ENCODE results near the gene SCG2. TPM values are rescaled to one million over a fixed set of nuclear protein-coding genes. Genes with fewer than 3 reads are reported as not detected.

SCG2 gene
- total and polyA plus RNA-seq, 4 donors, result 39.1 to 199 (median 171) TPM

DNA sequence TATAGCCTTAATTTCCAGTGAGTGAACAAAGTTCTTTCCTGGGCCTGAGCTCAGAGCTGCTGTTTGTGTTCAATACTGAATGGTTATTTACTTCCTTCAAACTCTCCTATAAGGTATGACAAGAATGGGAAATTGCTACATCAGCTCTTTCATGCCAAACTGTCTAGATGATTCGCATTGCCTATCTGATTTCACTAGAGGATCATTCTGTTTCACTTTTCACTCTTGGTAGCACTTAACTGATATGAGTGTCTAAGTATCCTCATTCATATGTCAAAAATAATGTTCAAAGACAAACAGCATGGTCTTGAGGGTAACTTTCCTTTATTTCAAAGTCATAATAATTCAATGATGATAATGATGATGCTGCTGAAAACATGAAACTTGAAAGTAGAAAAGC lies 32.9 kb upstream of the SCG2 start:
- no peaks in the 10 kb centered on the region for H3K4me1 ChIP-seq (ENCODE audit: control insufficient read depth, insufficient read depth, low read length)
- no peak overlapping the region for H3K4me3 ChIP-seq (ENCODE audit: low read depth, low read length)
- H3K36me3 ChIP-seq (ENCODE audit: control insufficient read depth, insufficient read depth, low read length), result no peaks in the 10 kb centered on the region
- no peak for DNase-seq (ENCODE audit: low read depth in 4 of 6, low spot score in 6 of 6)
- H3K9me3 ChIP-seq (ENCODE audit: control insufficient read depth, insufficient read depth, low read length), result no peaks in the 10 kb centered on the region
- H3K27me3 ChIP-seq (ENCODE audit: control insufficient read depth, insufficient read depth, low read length), result no peaks in the 10 kb centered on the region
- no CpG with 5 or more reads among the region's 1 CpG for WGBS (ENCODE audit: insufficient coverage)
- H3K27ac ChIP-seq (ENCODE audit: low read depth, low read length), result no peak overlapping the region

GRCh38 chr2:223634238-223634637 lies 32.1 kb upstream of the SCG2 start:
- Histone ChIP-seq H3K9me3 (ENCODE audit: control insufficient read depth, insufficient read depth, low read length) (no peaks in the 10 kb centered on the region), H3K4me3 (ENCODE audit: low read depth, low read length) (no peak overlapping the region), H3K36me3 (ENCODE audit: control insufficient read depth, insufficient read depth, low read length) (no peaks in the 10 kb centered on the region), H3K27ac (ENCODE audit: low read depth, low read length) (no peak overlapping the region), H3K4me1 (ENCODE audit: control insufficient read depth, insufficient read depth, low read length) (no peaks in the 10 kb centered on the region), H3K27me3 (ENCODE audit: control insufficient read depth, insufficient read depth, low read length) (no peaks in the 10 kb centered on the region)
- DNase-seq (ENCODE audit: low read depth in 4 of 6, low spot score in 6 of 6), result no peak
- WGBS (ENCODE audit: insufficient coverage), result no CpG with 5 or more reads among the region's 3 CpGs

DNA sequence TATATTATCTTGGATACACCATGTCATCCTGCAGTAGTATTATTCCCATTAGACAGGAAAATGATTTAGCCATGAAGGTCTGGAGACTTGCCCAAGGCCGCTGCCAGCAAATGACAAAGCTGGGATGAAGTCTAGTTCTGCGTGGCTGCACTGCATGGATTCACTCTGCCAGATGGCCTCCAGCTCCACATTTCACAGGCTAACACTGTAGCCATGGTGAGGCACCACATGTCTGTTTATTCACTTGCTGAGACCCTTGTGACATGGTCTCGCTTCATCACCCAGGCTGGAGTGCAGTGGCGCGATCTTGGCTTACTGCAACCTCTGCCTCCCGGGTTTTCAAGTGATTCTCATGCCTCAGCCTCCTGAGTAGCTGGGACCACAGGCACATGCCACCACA lies 31.5 kb upstream of the SCG2 start:
- Histone ChIP-seq H3K36me3 (ENCODE audit: control insufficient read depth, insufficient read depth, low read length) (no peaks in the 10 kb centered on the region), H3K9me3 (ENCODE audit: control insufficient read depth, insufficient read depth, low read length) (no peaks in the 10 kb centered on the region), H3K27ac (ENCODE audit: low read depth, low read length) (no peak overlapping the region), H3K4me1 (ENCODE audit: control insufficient read depth, insufficient read depth, low read length) (no peaks in the 10 kb centered on the region), H3K4me3 (ENCODE audit: low read depth, low read length) (no peak overlapping the region), H3K27me3 (ENCODE audit: control insufficient read depth, insufficient read depth, low read length) (no peaks in the 10 kb centered on the region)
- 60% methylated on average over 6 of the region's 6 CpGs for WGBS (ENCODE audit: insufficient coverage)
- peak in 2 of 6 donors; percentile 22 to 67 for DNase-seq (ENCODE audit: low read depth in 4 of 6, low spot score in 6 of 6)

- H3K36me3 ChIP-seq (ENCODE audit: control insufficient read depth, insufficient read depth, low read length), result no peaks in the 10 kb centered on the region
- no peaks in the 10 kb centered on the region for H3K27me3 ChIP-seq (ENCODE audit: control insufficient read depth, insufficient read depth, low read length)
- H3K9me3 ChIP-seq (ENCODE audit: control insufficient read depth, insufficient read depth, low read length), result no peaks in the 10 kb centered on the region
- H3K4me3 ChIP-seq (ENCODE audit: low read depth, low read length), result no peak overlapping the region
- no peak for DNase-seq (ENCODE audit: low read depth in 4 of 6, low spot score in 6 of 6)
- no peak overlapping the region for H3K27ac ChIP-seq (ENCODE audit: low read depth, low read length)
- no peaks in the 10 kb centered on the region for H3K4me1 ChIP-seq (ENCODE audit: control insufficient read depth, insufficient read depth, low read length)
- WGBS (ENCODE audit: insufficient coverage), result 85% methylated on average over 2 of the region's 2 CpGs
These were observed 30.7 kb upstream of the SCG2 start for GRCh38 chr2:223632826-223633225.

GRCh38 chr2:223626716-223627115 lies 24.6 kb upstream of the SCG2 start:
- no peak overlapping the region for H3K4me3 ChIP-seq (ENCODE audit: low read depth, low read length)
- H3K36me3 ChIP-seq (ENCODE audit: control insufficient read depth, insufficient read depth, low read length), result no peaks in the 10 kb centered on the region
- WGBS (ENCODE audit: insufficient coverage), result no CpG with 5 or more reads among the region's 2 CpGs
- no peaks in the 10 kb centered on the region for H3K4me1 ChIP-seq (ENCODE audit: control insufficient read depth, insufficient read depth, low read length)
- H3K27me3 ChIP-seq (ENCODE audit: control insufficient read depth, insufficient read depth, low read length), result no peaks in the 10 kb centered on the region
- no peak overlapping the region for H3K27ac ChIP-seq (ENCODE audit: low read depth, low read length)
- no peak for DNase-seq (ENCODE audit: low read depth in 4 of 6, low spot score in 6 of 6)
- no peaks in the 10 kb centered on the region for H3K9me3 ChIP-seq (ENCODE audit: control insufficient read depth, insufficient read depth, low read length)

- WGBS (ENCODE audit: insufficient coverage), result no CpG with 5 or more reads among the region's 1 CpG
- Histone ChIP-seq H3K9me3 (ENCODE audit: control insufficient read depth, insufficient read depth, low read length) (no peaks in the 10 kb centered on the region), H3K4me1 (ENCODE audit: control insufficient read depth, insufficient read depth, low read length) (no peaks in the 10 kb centered on the region), H3K36me3 (ENCODE audit: control insufficient read depth, insufficient read depth, low read length) (no peaks in the 10 kb centered on the region), H3K4me3 (ENCODE audit: low read depth, low read length) (no peak overlapping the region), H3K27ac (ENCODE audit: low read depth, low read length) (no peak overlapping the region), H3K27me3 (ENCODE audit: control insufficient read depth, insufficient read depth, low read length) (no peaks in the 10 kb centered on the region)
- DNase-seq (ENCODE audit: low read depth in 4 of 6, low spot score in 6 of 6), result no peak
These were observed 23.5 kb upstream of the SCG2 start for GRCh38 chr2:223625652-223626051.

DNA sequence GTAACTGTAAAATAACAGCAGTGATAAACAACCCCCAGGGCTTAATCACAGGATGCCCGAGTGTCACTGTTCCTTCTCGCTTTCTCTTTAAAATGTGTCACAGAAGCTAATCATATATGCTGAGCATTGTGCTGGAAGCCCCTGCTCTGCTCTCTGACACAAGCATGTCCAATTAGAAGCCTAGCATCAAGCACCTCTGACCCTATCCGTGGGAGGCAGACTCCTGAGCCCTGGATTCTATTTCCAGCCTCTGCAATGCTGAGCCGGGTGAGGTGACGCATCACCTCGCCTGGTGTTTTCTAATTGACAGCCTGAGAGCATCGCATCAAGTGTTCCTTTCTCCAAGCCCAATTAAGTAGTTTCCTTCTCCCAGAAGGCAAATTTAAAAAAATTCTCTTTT lies 19.7 kb upstream of the SCG2 start:
- H3K27me3 ChIP-seq (ENCODE audit: control insufficient read depth, insufficient read depth, low read length), result no peaks in the 10 kb centered on the region
- H3K4me3 ChIP-seq (ENCODE audit: low read depth, low read length), result no peak overlapping the region
- no peaks in the 10 kb centered on the region for H3K36me3 ChIP-seq (ENCODE audit: control insufficient read depth, insufficient read depth, low read length)
- WGBS (ENCODE audit: insufficient coverage), result 50% methylated on average over 7 of the region's 7 CpGs
- no peaks in the 10 kb centered on the region for H3K4me1 ChIP-seq (ENCODE audit: control insufficient read depth, insufficient read depth, low read length)
- peak in 1 of 6 donors; percentile 49 for DNase-seq (ENCODE audit: low read depth in 4 of 6, low spot score in 6 of 6)
- H3K9me3 ChIP-seq (ENCODE audit: control insufficient read depth, insufficient read depth, low read length), result no peaks in the 10 kb centered on the region
- H3K27ac ChIP-seq (ENCODE audit: low read depth, low read length), result no peak overlapping the region

DNA sequence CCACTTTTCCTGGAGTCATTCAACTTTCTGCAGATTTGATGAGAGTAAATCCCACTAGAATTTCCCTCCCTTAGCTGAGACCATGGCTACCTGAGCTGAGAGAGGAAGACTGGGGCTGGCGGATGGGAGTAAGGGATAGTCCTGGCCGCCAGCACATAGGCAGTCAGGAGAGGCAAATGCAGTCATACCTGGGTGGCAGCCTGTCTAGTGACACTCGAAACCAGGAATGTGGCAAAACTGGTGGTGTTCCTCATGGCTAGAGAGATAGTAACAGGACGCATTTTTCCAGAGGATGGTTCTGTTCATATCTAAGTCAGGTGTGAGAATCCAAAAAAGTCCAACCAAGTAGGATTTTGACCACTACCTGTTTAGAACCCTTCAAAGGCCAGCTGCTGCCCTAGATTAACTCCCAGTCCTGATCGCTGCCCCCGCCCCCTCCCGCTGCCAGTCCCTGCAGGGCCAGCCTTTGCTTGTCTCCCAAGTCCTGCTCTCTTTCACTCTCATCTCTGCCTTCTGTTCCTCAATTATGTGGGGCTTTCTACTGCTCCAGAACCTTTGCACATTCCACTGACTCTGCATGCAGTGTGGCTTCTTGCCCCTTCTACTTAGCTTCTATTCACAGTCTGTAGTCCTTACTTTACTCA lies 17.4 kb upstream of the SCG2 start:
- no peaks in the 10 kb centered on the region for H3K36me3 ChIP-seq (ENCODE audit: control insufficient read depth, insufficient read depth, low read length)
- H3K4me1 ChIP-seq (ENCODE audit: control insufficient read depth, insufficient read depth, low read length), result no peaks in the 10 kb centered on the region
- H3K4me3 ChIP-seq (ENCODE audit: low read depth, low read length), result no peak overlapping the region
- no peaks in the 10 kb centered on the region for H3K9me3 ChIP-seq (ENCODE audit: control insufficient read depth, insufficient read depth, low read length)
- no peak overlapping the region for H3K27ac ChIP-seq (ENCODE audit: low read depth, low read length)
- no peak for DNase-seq (ENCODE audit: low read depth in 4 of 6, low spot score in 6 of 6)
- H3K27me3 ChIP-seq (ENCODE audit: control insufficient read depth, insufficient read depth, low read length), result no peaks in the 10 kb centered on the region
- WGBS (ENCODE audit: insufficient coverage), result 94% methylated on average over 7 of the region's 7 CpGs

DNA sequence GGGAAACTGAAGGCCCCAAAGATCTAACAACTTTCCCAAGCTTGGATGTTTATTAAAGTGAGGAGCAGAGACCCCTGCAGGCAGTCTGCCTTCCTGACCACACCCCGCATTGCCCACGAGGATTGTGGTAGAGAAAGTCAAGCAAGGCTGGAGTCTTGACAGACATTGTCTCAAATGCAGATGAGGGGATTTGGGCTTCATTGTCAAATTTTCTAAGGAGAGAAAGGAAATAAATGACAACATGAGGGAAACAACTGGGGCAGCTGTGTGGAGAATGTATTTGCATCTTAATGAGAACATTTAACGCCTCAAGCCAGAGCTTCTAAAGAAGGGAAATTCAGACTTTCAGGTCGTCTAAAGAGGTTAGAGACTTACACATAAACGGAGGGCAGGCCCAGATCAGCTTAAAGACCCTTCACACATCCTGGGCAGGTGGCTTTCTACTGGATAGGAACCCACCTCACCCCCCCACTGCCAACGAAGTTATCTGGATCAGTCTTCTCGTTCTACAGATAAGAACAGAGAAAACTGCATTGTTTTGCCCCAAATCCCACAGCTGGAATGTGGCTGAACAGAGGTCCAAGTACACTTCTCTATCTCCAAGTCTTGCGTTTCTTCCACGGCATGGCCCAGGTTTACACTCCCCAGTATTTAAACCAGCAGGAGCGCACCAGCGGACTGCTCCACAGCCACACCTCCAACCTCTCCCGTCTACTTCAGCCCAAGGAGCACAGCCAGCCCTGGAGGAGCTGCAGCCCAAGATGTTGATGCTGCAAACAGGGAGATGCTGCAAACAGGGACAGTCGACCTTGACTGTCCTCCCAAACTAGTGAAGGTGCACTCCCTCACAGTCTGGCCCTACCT lies 16.2 kb upstream of the SCG2 start:
- peak in 2 of 6 donors; percentile 31 to 70 for DNase-seq (ENCODE audit: low read depth in 4 of 6, low spot score in 6 of 6)
- H3K4me3 ChIP-seq (ENCODE audit: low read depth, low read length), result no peak overlapping the region
- no peaks in the 10 kb centered on the region for H3K9me3 ChIP-seq (ENCODE audit: control insufficient read depth, insufficient read depth, low read length)
- H3K27me3 ChIP-seq (ENCODE audit: control insufficient read depth, insufficient read depth, low read length), result no peaks in the 10 kb centered on the region
- H3K36me3 ChIP-seq (ENCODE audit: control insufficient read depth, insufficient read depth, low read length), result no peaks in the 10 kb centered on the region
- H3K27ac ChIP-seq (ENCODE audit: low read depth, low read length), result no peak overlapping the region
- 32% methylated on average over 12 of the region's 13 CpGs for WGBS (ENCODE audit: insufficient coverage)
- H3K4me1 ChIP-seq (ENCODE audit: control insufficient read depth, insufficient read depth, low read length), result peaks cover 5% of the 10 kb centered on the region

GRCh38 chr2:223614534-223614933 lies 12.4 kb upstream of the SCG2 start:
- Histone ChIP-seq H3K9me3 (ENCODE audit: control insufficient read depth, insufficient read depth, low read length) (no peaks in the 10 kb centered on the region), H3K27ac (ENCODE audit: low read depth, low read length) (no peak overlapping the region), H3K36me3 (ENCODE audit: control insufficient read depth, insufficient read depth, low read length) (no peaks in the 10 kb centered on the region), H3K4me3 (ENCODE audit: low read depth, low read length) (no peak overlapping the region), H3K27me3 (ENCODE audit: control insufficient read depth, insufficient read depth, low read length) (no peaks in the 10 kb centered on the region), H3K4me1 (ENCODE audit: control insufficient read depth, insufficient read depth, low read length) (peaks cover 9% of the 10 kb centered on the region)
- WGBS (ENCODE audit: insufficient coverage), result no CpG with 5 or more reads among the region's 1 CpG
- no peak for DNase-seq (ENCODE audit: low read depth in 4 of 6, low spot score in 6 of 6)

Measured in spinal cord (tissue), 10 donors.